Left ventricle myocardium superior (tissue), 1 donor: ENCODE results near the gene INSR. TPM values are rescaled to one million over a fixed set of nuclear protein-coding genes. Genes with fewer than 3 reads are reported as not detected.
A peak's percentile ranks its signal among the peaks of the same experiment; 100 is the strongest.

Source experiments
- ATAC-seq: fragments of 200-7000 bp; cut with Tn5 transposase; one replicate; pipeline ENCODE4 v1.9.1; 2020; ENCODE audit warnings: mild to moderate bottlenecking, moderate library complexity
- DNase-seq: peaks from one replicate; pipeline ENCODE4 v3.0.0-alpha.2; 2020
- intact Hi-C: fragments of 100-400 bp; cut with micrococcal nuclease; formaldehyde crosslinking; loops from one replicate; pipeline ENCODE4 v1.11.0; 2022
- total RNA-seq: library from RNA; stranded (reverse); fragmentation: NEBNext Ultra II Directional; extraction: Animal tissue kit (Norgen Biotek cat#: 25700); gene quantifications from one replicate; pipeline ENCODE4 v1.2.1, GENCODE V29; 2021
- donor health status: DM: no; HTN: yes; CAD: no; lungs with severe emphysema.

INSR gene
- total RNA-seq, 1 donor from 2014 or later = 62.6 TPM

DNA sequence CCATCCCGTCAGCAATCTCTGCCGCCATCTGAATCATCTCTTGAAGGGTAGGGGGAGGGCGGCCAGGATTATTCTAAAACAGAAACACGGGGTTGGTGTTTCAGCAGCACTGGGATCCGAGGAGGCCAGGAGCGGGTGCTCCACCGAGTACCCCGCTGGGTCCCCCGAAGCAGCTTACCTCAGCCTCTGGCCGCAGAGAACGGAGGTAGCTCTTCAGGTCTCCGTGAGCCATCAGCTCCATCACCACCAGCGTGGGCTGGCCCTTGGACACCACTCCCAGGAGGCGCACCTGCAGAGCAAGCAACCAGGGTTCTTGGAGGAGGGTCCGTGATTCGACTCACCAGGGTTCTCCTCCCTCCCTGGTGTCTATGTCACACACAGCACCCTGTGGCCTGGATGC, 171.5 kb downstream of the INSR start:
- intact Hi-C loops = no loop called here
- no peak for DNase-seq
- ATAC-seq = no peak

DNA sequence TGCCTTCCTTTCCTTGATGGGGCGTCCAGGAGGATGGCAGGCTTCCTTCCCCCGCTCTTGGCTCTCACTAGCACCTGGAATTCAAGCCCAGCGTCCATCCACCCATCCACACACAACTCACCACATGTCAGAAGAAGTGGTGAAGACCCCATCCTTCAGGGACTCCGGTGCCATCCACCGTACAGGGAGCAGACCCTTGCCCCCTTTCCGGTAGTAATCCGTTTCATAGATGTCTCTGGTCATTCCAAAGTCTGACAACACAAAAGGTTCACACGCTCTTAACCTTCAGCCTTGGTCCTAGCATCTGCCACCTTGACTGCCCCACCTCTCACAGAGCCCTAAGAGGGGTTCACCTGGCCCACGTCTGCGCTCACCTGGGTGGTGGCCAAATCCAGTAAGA, 173.7 kb downstream of the INSR start:
- DNase-seq (no peak), ATAC-seq (no peak)
- intact Hi-C loops = no loop called here

DNA sequence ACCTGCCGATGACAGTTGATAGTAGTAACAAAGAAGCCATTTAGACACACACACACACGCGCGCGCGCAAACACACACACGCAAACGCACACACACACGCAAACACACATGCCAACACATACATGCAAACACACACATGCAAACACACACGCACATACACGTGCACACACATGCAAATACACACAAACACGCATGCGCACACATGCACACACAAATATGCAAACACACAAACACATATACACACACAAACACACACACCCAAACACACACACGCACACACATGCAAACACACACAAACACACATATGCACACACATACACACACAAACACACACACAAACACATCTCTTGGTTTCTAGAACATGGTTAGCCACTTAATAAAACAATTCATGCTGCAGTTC, 174.6 kb downstream of the INSR start:
- intact Hi-C loops = no loop called here
- DNase-seq (no peak), ATAC-seq (no peak)

DNA sequence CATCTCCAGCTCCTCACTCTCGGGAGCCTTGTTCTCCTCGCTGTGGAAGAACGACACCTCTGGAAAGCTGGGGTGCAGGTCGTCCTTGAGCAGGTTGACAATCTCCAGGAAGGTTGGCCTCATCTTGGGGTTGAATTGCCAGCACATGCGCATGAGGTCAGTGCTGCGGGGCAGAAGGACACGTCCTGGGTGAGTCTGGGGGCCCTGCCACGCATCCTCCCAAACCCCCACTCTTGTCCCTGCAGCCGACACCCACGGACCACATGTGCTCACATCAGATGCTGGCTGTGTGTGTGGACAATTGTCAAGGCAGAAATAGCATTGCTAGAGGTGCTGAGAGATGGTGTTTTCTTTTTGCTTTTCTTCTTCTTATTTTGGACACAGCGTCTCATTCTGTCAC, 177.0 kb downstream of the INSR start:
- DNase-seq (no peak), ATAC-seq (no peak)
- intact Hi-C loops = no loop called here

DNA sequence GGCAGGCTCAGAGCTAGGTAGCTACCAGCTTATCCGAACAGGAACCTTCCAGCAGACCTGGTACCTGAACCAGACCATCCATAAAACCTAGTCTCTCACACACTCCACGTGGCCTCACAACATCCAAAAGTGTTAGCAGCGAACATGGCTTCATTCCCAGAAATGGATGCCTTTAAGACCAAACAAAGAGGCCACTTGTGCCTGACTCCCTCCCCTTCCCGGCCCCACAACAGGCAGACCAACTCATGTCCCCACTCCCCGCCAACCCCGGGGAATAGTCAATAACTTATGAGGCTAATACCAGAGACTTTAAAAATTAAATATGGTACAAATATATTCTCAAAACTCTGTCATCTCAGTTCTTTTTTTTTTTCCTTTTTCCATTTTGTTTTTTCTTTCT, 178.5 kb downstream of the INSR start:
- DNase-seq = no peak
- intact Hi-C loops = no loop called here
- ATAC-seq = peak; percentile 66

DNA sequence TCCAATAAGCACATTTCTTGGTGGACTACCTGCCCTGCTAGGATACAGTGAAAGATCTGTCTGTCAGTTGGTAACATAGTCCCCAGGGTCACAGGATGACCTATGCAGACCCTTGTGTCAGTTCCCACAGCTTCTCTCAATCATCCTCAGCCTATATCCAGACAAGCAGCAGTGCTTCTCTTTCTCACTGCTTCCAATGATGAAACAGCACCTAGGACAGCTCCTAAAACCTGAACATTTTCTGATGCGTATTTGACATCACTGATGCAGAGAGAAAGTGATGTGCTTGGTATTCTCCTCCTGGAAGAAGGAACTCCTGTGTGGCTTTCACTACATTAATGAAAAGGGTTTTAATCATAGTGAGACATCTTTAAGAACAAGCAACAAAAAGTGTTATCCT, 181.0 kb downstream of the INSR start:
- ATAC-seq (no peak), DNase-seq (no peak)
- intact Hi-C loops = no loop called here

DNA sequence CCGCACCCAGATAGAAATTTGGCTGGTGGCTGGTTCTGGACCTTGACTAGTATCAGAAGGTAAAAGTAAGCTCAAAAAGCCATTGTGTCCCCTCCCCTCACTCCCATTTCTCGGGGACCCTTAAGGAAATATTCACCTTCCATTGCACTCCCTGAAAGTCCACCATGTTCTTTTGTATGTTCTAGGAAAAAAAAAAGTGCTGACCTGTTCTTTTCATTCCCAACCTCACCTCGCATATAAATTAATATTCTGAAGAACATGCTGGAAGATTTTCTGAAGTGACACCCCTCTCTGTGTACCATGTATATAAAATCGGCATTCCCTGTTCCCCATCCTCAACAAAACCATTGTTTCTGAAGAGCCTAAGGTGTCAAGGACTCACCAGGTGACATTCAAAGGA, 181.5 kb downstream of the INSR start:
- ATAC-seq = no peak
- intact Hi-C loops = no loop called here

DNA sequence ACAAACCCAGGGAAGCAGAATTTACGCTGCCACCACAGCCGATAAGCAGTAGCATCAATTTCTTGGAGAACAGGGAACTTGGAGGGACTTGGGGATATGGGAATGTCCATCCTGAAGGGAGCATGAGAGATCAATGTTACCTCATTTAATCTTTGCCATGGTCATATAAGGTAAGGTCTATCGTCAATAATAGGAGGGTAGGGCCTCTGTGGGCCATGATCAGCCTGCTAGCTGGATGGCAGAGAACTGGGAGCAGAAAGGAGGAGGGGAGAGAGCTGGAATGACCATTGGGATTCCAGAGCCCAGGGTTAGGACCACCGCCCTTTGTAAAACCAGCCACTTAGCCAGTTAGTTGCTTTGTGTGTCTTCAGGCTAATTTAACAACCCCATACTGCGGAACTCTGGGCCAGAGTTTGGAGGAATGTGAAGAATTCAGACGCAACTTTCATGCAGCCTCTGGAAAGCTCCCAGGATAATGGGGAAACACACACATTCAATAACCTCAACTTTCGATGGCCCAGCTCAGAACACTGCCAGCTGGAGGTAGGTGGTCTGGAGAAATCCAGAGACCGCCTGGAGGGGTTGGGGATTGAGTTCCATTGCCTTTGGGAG, 184.4 kb downstream of the INSR start:
- DNase-seq (no peak), ATAC-seq (no peak)
- intact Hi-C loops = no loop called here

More for the DNA sequence above, 181.5 kb downstream of the INSR start:
- DNase-seq = no peak

DNA sequence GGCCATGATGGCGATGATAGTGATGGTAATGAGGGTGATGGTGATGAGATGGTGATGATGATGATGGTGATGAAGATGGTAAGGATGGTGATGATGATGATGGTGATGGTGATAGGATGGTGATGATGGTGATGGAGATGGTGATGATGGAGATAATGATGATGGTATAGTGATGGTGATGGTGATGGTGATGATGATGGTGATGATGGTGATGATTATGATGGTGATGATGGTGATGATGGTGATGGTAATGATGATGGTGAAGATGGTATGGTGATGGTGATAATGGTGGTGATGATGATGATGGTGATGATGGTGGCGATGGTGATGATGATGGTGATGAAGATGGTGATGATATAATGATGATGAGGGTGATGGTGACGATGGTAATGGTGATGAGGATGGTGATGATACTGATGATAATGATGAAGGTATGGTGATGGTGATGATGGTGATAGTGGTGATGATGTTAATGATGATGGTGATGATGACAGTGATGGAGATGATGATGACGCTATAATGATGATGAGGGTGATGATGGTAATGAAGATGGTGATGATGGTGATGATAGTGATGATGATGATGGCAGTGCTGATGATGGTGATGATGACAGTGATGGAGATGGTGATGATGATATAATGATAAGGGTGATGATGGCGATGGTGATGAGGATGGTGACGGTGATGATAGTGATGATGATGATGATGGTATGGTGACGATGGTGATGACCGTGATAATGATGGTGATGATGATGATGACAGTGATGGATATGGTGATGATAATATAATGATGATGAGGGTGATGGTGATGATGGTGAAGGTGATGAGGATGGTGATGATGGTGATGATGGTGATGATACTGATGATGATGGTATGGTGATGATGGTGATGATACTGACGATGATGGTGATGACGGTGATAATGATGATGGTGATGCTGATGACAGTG, 187.2 kb downstream of the INSR start:
- intact Hi-C loops = no loop called here
- no peak for DNase-seq
- ATAC-seq = no peak

DNA sequence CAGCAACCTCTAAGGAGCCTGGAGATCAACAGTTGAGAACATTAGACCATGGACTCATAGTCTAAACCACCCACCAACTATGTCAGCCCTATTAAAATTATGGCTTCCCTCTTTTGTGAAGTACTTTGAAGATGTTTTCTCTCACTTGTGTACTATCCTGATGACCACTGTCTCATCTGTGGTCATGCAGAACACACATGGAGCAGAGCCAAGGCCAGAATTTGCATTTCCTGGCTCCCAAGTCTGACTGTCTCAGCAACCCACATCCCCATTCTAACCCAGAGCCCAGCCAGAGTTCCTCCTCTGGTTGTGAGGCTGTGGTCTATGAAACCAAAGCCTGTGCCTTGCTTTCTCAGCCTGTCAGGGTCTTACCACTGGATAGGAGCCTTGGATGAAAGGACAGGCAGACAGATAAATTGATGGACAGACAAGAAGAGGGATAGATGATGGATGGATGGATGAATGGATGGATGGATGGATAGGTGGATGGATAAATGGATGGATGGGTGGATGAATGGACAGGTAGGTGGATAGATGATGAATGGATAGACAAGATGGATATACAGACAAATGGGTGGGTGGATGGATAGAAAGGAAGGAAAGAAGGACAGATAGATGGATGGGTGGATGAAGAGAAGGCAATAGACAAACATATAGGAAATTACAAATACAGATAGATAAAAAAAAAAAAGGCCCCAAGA, 189.3 kb downstream of the INSR start:
- ATAC-seq (no peak), DNase-seq (no peak)
- intact Hi-C loops = loop anchor here (5.0 kb wide), 1 partner anchor 237 kb away; no protein-coding TSS in a partner anchor

DNA sequence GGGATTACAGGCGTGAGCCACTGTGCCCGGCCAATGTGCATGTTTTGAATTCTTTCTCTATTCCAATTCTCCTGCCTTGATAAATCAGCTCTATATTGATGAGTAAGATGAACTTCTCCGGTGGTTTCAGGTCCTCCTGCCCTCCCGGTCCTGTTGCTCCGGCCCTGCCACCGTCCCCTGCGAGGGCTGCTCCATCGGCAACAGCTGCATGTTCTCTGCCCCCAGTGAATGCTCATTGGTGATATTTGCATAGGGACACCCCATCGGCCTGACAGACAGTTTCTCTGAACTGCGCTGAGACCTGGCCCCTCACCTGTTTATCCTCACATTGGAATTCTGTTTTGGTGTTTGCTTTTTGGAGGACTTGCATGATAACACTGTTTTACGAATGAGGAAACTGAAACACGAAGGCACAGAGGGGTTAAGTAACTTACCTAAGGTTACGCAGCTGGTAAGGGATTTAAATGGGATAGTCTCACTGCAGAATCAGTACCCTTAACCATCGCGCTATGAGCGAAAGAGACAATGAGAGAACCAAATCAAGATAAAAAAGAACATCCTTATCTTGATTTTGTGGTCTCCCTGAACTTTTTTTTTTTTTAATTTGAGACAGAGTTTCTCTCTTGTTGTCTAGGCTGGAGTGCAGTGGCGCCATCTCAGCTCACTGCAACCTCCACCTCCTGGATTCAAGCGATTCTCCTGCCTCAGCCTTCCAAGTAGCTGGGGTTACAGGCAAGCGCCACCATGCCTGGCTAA, 192.5 kb downstream of the INSR start:
- intact Hi-C loops = loop anchor here (5.0 kb wide), 1 partner anchor 241 kb away; no protein-coding TSS in a partner anchor
- no peak for ATAC-seq
- DNase-seq = no peak

DNA sequence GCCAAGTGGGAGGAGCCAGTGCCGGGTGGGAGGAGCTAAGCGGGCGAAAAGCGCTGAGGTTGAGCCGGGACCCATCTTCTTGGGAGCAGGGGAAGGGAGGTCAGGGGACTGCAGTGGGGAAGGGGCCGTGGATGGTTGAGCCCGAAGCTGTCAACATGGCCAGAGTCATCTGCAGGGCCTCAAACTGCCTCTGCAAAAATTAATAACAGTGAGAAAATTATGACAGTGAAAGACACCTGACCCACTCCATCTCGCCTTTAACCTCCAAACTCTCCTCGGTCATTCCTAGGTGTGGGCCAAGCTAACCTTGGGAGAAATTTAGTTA, 194.7 kb downstream of the INSR start:
- intact Hi-C loops = no loop called here
- ATAC-seq = no peak

DNA sequence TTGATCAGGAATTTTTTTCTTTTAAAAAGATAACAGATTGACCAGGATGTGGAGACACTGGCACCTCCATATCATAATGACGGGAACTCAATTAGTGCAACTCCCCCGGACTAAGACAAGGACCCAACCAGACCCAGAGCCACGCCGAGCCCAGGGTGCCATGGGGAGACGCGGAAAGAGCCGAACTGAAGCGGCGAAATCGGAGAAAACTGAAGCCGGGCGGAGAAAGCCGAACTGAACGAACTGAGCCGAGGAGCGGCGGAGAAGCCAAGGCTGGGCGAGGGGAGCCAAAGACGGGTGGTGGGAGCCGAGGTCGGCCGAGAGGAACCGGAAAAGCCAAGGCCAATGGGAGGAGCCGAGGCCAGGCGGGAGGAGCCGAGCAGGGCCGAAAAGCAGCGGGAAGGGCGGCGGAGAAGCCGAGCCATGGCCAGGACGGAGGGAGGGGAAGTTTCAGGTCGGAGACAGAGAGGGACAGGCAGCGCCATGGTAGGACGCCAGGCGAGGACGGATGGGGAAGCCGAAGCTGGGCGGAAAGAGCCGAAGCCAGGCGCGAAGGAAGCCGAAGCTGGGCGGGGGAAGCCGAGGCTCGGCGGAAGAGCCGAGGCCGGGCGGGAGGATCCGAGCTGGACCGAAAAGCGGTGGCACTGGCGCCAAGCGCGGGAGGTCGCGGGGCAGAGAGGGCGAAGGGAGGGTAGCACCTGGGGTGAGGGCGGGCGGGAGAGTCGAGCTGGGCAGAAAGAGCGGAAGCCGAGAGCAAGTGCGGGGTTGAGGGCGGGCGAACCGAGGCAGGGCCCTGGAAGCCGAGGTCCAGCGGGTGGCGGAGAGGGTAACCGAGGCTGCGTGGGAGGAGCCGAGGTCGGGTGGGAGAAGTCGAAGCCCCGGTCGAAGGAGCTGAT, 195.3 kb downstream of the INSR start:
- ATAC-seq = peak; percentile 93
- intact Hi-C loops = no loop called here
- peak; percentile 92 for DNase-seq

More for the DNA sequence above, 194.7 kb downstream of the INSR start:
- DNase-seq = no peak

DNA sequence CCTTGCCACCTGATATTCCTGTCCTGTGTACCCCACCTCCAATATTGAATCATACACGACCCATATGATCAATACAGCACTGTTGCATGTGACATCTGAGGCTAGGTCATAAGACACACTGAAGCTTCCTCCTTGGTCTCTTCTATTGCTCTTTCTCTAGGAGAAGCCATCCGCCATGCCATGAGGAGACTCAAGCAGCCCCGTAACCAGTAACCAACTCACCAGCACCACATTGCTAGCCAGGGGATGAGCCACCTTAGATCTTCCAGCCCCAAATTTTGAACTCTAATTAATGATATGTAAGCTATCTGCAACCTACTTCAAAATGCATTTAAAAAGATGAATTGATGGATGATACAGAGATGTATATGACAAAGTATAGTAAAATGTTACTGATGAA, 196.1 kb downstream of the INSR start:
- intact Hi-C loops = no loop called here
- no peak for DNase-seq
- no peak for ATAC-seq

DNA sequence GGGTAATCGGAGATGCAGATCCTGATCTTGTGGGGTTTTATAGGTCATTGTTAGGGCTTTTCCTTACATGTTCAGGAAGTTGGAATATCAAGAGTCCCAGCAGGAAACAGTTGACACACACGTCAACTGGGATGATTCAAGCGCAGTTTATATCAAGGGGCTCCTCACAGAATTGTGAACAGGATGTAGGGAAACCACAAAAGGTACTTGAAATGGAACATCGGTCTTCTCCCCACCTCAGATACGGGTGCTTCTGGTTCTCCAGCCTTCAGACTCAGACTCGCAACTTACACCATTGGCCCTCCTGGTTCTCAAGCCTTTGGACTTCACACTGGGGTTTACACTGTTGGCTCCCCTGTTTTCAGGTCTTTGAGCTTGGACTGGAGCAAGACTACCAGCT, 205.2 kb downstream of the INSR start:
- DNase-seq (no peak), ATAC-seq (no peak)
- intact Hi-C loops = no loop called here

DNA sequence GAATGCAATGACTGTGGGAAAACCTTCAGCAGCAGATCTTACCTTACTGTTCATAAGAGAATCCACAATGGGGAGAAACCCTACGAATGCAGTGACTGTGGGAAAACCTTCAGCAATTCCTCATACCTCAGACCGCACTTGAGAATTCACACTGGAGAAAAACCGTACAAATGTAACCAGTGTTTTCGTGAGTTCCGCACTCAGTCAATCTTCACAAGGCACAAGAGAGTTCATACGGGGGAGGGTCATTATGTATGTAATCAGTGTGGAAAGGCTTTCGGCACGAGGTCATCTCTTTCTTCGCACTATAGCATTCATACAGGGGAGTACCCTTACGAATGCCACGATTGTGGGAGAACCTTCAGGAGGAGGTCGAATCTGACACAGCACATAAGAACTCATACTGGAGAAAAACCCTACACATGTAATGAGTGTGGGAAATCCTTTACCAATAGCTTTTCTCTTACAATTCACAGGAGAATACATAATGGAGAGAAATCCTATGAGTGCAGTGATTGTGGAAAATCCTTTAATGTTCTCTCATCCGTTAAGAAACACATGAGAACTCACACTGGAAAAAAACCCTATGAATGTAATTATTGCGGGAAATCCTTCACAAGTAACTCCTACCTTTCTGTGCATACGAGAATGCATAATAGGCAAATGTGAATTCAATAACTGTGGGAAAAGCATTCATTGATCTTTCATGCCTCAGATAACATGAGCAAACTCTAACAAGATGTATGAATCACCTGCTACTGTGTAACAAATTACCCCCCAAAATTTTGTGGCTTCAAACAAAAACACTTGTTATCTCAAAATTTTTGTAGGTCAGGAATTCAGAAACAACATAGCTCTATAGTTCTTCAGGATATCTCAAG, 210.9 kb downstream of the INSR start:
- no peak for DNase-seq
- intact Hi-C loops = no loop called here
- no peak for ATAC-seq

DNA sequence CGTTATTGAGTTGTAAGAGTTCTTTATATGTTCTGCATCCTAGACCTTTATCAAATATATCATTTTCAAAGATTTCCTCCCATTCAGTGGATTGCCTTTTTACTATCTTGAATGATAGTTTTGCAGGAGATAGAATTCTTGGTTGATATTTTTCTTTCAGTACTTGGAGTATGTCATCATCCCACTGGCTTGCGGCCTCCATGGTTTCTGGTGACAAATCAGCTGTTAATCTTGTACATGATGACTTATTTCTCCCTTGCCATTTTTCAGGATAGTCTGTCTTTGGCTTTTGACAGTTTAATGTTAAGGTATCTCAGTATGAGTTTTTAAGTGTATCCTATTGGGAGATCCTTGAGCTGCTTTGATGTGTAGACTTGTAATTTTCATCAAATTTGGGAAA, 216.2 kb downstream of the INSR start:
- intact Hi-C loops = no loop called here
- DNase-seq = no peak
- no peak for ATAC-seq

DNA sequence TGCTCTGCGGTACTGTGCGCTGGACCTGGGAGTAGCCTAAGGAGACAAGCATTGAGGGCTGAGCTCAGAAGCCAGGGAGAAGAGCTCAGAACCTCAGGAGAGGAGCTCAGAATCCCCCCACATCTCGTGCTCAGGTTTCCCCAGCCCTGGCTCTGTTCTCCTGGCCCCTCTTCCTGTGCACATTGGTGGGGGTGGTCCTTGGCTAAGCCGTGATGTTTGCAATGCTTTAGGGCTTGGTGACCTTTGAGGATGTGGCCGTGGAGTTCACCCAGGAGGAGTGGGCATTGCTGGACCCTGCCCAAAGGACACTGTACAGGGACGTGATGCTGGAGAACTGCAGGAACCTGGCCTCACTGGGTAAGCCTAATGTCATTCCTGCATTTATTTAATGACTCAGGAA, 218.1 kb downstream of the INSR start:
- ATAC-seq = no peak
- no peak for DNase-seq
- intact Hi-C loops = no loop called here
